ENCODE results near the gene EYA3.

EYA3 gene

GRCh38 chr1:28088168-28088961 is at the start of gene EYA3:
Gene EYA3 (minus strand): TSS chr1:28088610. CDS start chr1:28058026, 30,584 bp downstream.
- DNase-seq, result peak; percentile 97 to 99

GRCh38 chr1:28136922-28137613 is 48.7 kb upstream of the EYA3 start:
- no peak for DNase-seq

GRCh38 chr1:28136169-28136921 is 47.9 kb upstream of the EYA3 start:
- no peak for DNase-seq

- no peak for DNase-seq
Measured at GRCh38 chr1:28135371-28136168, 47.2 kb upstream of the EYA3 start.

- no peak for DNase-seq
Measured at GRCh38 chr1:28134651-28135207, 46.3 kb upstream of the EYA3 start.

- DNase-seq, result no peak
Measured at GRCh38 chr1:28132171-28133167, 44.1 kb upstream of the EYA3 start.

- DNase-seq, result no peak
Measured at GRCh38 chr1:28130901-28131300, 42.5 kb upstream of the EYA3 start.

GRCh38 chr1:28129150-28129549 is 40.7 kb upstream of the EYA3 start:
- no peak for DNase-seq

GRCh38 chr1:28127617-28128257 is 39.3 kb upstream of the EYA3 start:
- no peak for DNase-seq

GRCh38 chr1:28126783-28127490 is 38.5 kb upstream of the EYA3 start:
- DNase-seq, result no peak

- no peak for DNase-seq
Measured at GRCh38 chr1:28126212-28126611, 37.8 kb upstream of the EYA3 start.

GRCh38 chr1:28123461-28123961 is 35.1 kb upstream of the EYA3 start:
- DNase-seq, result no peak

GRCh38 chr1:28122183-28122582 is 33.8 kb upstream of the EYA3 start:
- no peak for DNase-seq

GRCh38 chr1:28119556-28119955 is 31.1 kb upstream of the EYA3 start:
- DNase-seq, result no peak

- DNase-seq, result no peak
Measured at GRCh38 chr1:28118640-28119307, 30.4 kb upstream of the EYA3 start.

- DNase-seq, result peak in 1 of 2 donors; percentile 3
Measured at GRCh38 chr1:28115267-28115666, 26.9 kb upstream of the EYA3 start.

- no peak for DNase-seq
Measured at GRCh38 chr1:28114844-28115243, 26.4 kb upstream of the EYA3 start.

- DNase-seq, result no peak
Measured at GRCh38 chr1:28113242-28113572, 24.8 kb upstream of the EYA3 start.
